ENCODE results near the gene PTPN7. TPM values are rescaled to one million over a fixed set of nuclear protein-coding genes. Genes with fewer than 3 reads are reported as not detected.

Gene PTPN7
- total and polyA plus RNA-seq, 2 of the 13 experiments (the other 11 are each of a cell fraction or from before 2014, with no cell fraction given), result not detected

- no peak overlapping the region for H2AFZ ChIP-seq (ENCODE audit: low read length)
- in situ Hi-C loops (cut with HindIII; ENCODE audit: extremely low pct_ligation_motif_present, low pct_unique_long_range_greater_than_20kb) (no loop called here), intact Hi-C loops (cut with micrococcal nuclease; ENCODE audit: unreplicated experiment) (no loop called here)
- no peaks in the 10 kb centered on the region for H3K9me3 ChIP-seq (ENCODE audit: low read length)
- POLR2A ChIA-PET, result no interaction called here
- no peak overlapping the region for H3K4me3 ChIP-seq (replicated peaks in 1 of 3; ENCODE audit: insufficient read depth in 1 of 3, low read depth in 2 of 3, low read length in 3 of 3)
- H3K36me3 ChIP-seq (replicated peaks in 1 of 2; ENCODE audit: control insufficient read depth in 1 of 2, insufficient read depth in 2 of 2, low read length in 2 of 2), result no peaks in the 10 kb centered on the region
- TF ChIP-seq ZNF800 (CRISPR knock-in tag; IDR thresholded peaks at IDR 0.05), result no peak
- TF ChIP-seq ZFX (CRISPR knock-in tag; IDR thresholded peaks at IDR 0.05; ENCODE audit: low read depth), result no peak
- TF ChIP-seq ZNF333 (CRISPR knock-in tag; IDR thresholded peaks at IDR 0.05; ENCODE audit: borderline replicate concordance), result no peak
- TF ChIP-seq ZNF605 (CRISPR knock-in tag; IDR thresholded peaks at IDR 0.05), result no peak
- TF ChIP-seq ZMAT5 (CRISPR knock-in tag; IDR thresholded peaks at IDR 0.05; ENCODE audit: borderline replicate concordance, low read depth), result no peak
- TF ChIP-seq MAFK (conservative IDR thresholded peaks at IDR 0.05 in 1 of 2, IDR thresholded peaks at IDR 0.05 in 1 of 2; ENCODE audit: low read length in 2 of 2), result no peak
- no peak for TF ChIP-seq HMGXB4 (CRISPR knock-in tag; IDR thresholded peaks at IDR 0.05; ENCODE audit: borderline replicate concordance in 1 of 2, low read depth in 1 of 2)
- TF ChIP-seq ZSCAN31 (CRISPR knock-in tag; IDR thresholded peaks at IDR 0.05; ENCODE audit: low read depth), result no peak
- TF ChIP-seq RBM39 (IDR thresholded peaks at IDR 0.05; ENCODE audit: low read depth, low read length, poor library complexity, severe bottlenecking), result no peak
- no peak for TF ChIP-seq ZKSCAN8 (CRISPR knock-in tag; IDR thresholded peaks at IDR 0.05; ENCODE audit: borderline replicate concordance)
- no peak for TF ChIP-seq ZBTB26 (CRISPR knock-in tag; IDR thresholded peaks at IDR 0.05; ENCODE audit: borderline replicate concordance)
- TF ChIP-seq ZNF33B (CRISPR knock-in tag; IDR thresholded peaks at IDR 0.05), result no peak
- TF ChIP-seq HNRNPUL1 (IDR thresholded peaks at IDR 0.05; ENCODE audit: low read depth, low read length), result no peak
- TF ChIP-seq ZC3H4 (CRISPR knock-in tag; IDR thresholded peaks at IDR 0.05; ENCODE audit: borderline replicate concordance), result no peak
- TF ChIP-seq PBX3 (CRISPR knock-in tag; IDR thresholded peaks at IDR 0.05; ENCODE audit: borderline replicate concordance), result no peak
- FAIRE-seq (no peak), ATAC-seq (no peak), DNase-seq (ENCODE audit: low spot score) (no peak)
- H3K27me3 ChIP-seq (ENCODE audit: control insufficient read depth in 1 of 2, insufficient read depth in 2 of 2, low read length in 2 of 2), result peaks cover 4 to 29% of the 10 kb centered on the region in 2 experiments; a peak in 4 of 5 replicates
- no peak overlapping the region for H3K27ac ChIP-seq (ENCODE audit: extremely low read length, insufficient read depth, low read length)
- H3K9ac ChIP-seq (ENCODE audit: insufficient read depth, low read depth, low read length), result no peak overlapping the region
- CTCF ChIA-PET (ENCODE audit: low intra/inter-chr PET ratio, low total read pairs), result no interaction called here
- 63% methylated on average over 6 of the region's 6 CpGs for WGBS (ENCODE audit: low lambda C conversion rate)
- no peaks in the 10 kb centered on the region for H3K79me2 ChIP-seq (ENCODE audit: insufficient read depth, low read length)
- no TSS peak for BruUV-seq (replicated peaks)
- H3K4me1 ChIP-seq (ENCODE audit: insufficient read depth, low read length), result peaks cover 5% of the 10 kb centered on the region; the same call in 1 of the 2 replicates
- H3K4me2 ChIP-seq (ENCODE audit: low read depth, low read length), result no peak overlapping the region
- H4K20me1 ChIP-seq (ENCODE audit: insufficient read depth, low read length), result no peaks in the 10 kb centered on the region
These were observed 33.3 kb downstream of the PTPN7 start for GRCh38 chr1:202127061-202127460.
